HEK293 (cell line): ENCODE results near the gene GRP.
"Not testable (repeated sequence)": the region's sequence is repeated elsewhere in the genome, so short reads cannot be mapped to it uniquely, and the experiment has no call there.

ENCODE experiments used
- CTCF ChIA-PET: fragments of 350-600 bp; formaldehyde crosslinking; extraction: SDS; loops from one replicate; lab custom pipeline; 2021; ENCODE audit warnings: antibody characterized with exemption; lab: Yijun Ruan, JAX
- POLR2A ChIA-PET: fragments of 300-600 bp; formaldehyde crosslinking; extraction: SDS; loops from one replicate; lab custom pipeline; 2020; ENCODE audit warnings: antibody characterized with exemption, inconsistent platforms; lab: Yijun Ruan, JAX
- H3K27ac ChIP-seq: fragments of 200-500 bp; sonication (Bioruptor generic); 2 replicates; pipeline ENCODE4 v1.5.1; 2014; ENCODE audit warnings: low read depth, low read length, control low read depth, inconsistent platforms; ENCODE audit errors: extremely low read depth
- H3K36me3 ChIP-seq, 2 experiments: fragments of 200-500 bp in 1 of 2; sonication (Bioruptor generic) in 1 of 2; 1 replicate in 1 of 2; 2 replicates in 1 of 2; pipeline ENCODE4 v1.5.1; 2014 to 2017; ENCODE audit warnings: inconsistent platforms in 2 of 2, low read length in 2 of 2; ENCODE audit not compliant: control insufficient read depth in 2 of 2, insufficient read depth in 1 of 2
- H3K4me1 ChIP-seq: fragments of 200-500 bp; sonication (Bioruptor generic); 2 replicates; pipeline ENCODE4 v1.5.1; 2014; ENCODE audit warnings: mild to moderate bottlenecking, low read length, inconsistent platforms; ENCODE audit not compliant: control insufficient read depth, insufficient read depth
- H3K4me3 ChIP-seq: 2 replicates; pipeline ENCODE4 v1.5.1; 2011; ENCODE audit warnings: low read depth, mild to moderate bottlenecking, control low read depth, low read length, moderate library complexity
- H3K9me3 ChIP-seq: fragments of 200-500 bp; sonication (Bioruptor generic); 2 replicates; pipeline ENCODE4 v1.5.1; 2014; ENCODE audit warnings: low read depth, low read length, inconsistent platforms; ENCODE audit not compliant: control insufficient read depth, insufficient read depth
- EGR2 ChIP-seq: fragments of 450-650 bp; formaldehyde crosslinking; IDR thresholded peaks from 2 replicates; pipeline ENCODE4 v1.5.1; 2016; ENCODE audit warnings: low read depth, missing biosample characterization, missing genetic modification characterization
- SCRT1 ChIP-seq: fragments of 450-650 bp; formaldehyde crosslinking; IDR thresholded peaks from 2 replicates; pipeline ENCODE4 v1.5.1; 2016; ENCODE audit warnings: missing biosample characterization, missing genetic modification characterization, borderline replicate concordance
- SCRT2 ChIP-seq: fragments of 450-650 bp; formaldehyde crosslinking; IDR thresholded peaks from 2 replicates; pipeline ENCODE4 v1.5.1; 2016; ENCODE audit warnings: missing biosample characterization, missing genetic modification characterization
- SP3 ChIP-seq: fragments of 450-650 bp; formaldehyde crosslinking; IDR thresholded peaks from 2 replicates; pipeline ENCODE4 v1.5.1; 2016; ENCODE audit warnings: missing biosample characterization, missing genetic modification characterization
- ZNF157 ChIP-seq: fragments of 450-650 bp; formaldehyde crosslinking; IDR thresholded peaks from 2 replicates; pipeline ENCODE4 v1.5.1; 2016; ENCODE audit warnings: missing biosample characterization, missing genetic modification characterization
- ZNF16 ChIP-seq: fragments of 450-650 bp; formaldehyde crosslinking; IDR thresholded peaks from 2 replicates; pipeline ENCODE4 v1.5.1; 2016; ENCODE audit warnings: low read depth, missing biosample characterization, missing genetic modification characterization
- ZNF248 ChIP-seq: fragments of 450-650 bp; formaldehyde crosslinking; IDR thresholded peaks from 2 replicates; pipeline ENCODE4 v1.5.1; 2017; ENCODE audit warnings: missing biosample characterization, missing genetic modification characterization
- ZNF280C ChIP-seq: fragments of 450-650 bp; formaldehyde crosslinking; IDR thresholded peaks from 2 replicates; pipeline ENCODE4 v1.5.1; 2016; ENCODE audit warnings: missing biosample characterization, missing genetic modification characterization
- ZNF292 ChIP-seq: fragments of 450-650 bp; formaldehyde crosslinking; IDR thresholded peaks from 2 replicates; pipeline ENCODE4 v1.5.1; 2016; ENCODE audit warnings: low read depth, missing biosample characterization, missing genetic modification characterization, borderline replicate concordance
- ZNF311 ChIP-seq: fragments of 450-650 bp; formaldehyde crosslinking; IDR thresholded peaks from 2 replicates; pipeline ENCODE4 v1.5.1; 2017; ENCODE audit warnings: missing biosample characterization, missing genetic modification characterization, borderline replicate concordance
- ZNF654 ChIP-seq: fragments of 450-650 bp; formaldehyde crosslinking; IDR thresholded peaks from 2 replicates; pipeline ENCODE4 v1.5.1; 2016; ENCODE audit warnings: low read depth, missing biosample characterization, missing genetic modification characterization
- ZSCAN16 ChIP-seq: fragments of 450-650 bp; formaldehyde crosslinking; IDR thresholded peaks from 2 replicates; pipeline ENCODE4 v1.5.1; 2016; ENCODE audit warnings: missing biosample characterization, missing genetic modification characterization
- ZSCAN4 ChIP-seq: fragments of 450-650 bp; formaldehyde crosslinking; IDR thresholded peaks from 2 replicates; pipeline ENCODE4 v1.5.1; 2017; ENCODE audit warnings: missing biosample characterization, missing genetic modification characterization
- TF ChIP-seq, protein P1 (sequence below): fragments of 450-650 bp; formaldehyde crosslinking; IDR thresholded peaks from 2 replicates; pipeline ENCODE4 v1.5.1; 2016; ENCODE audit warnings: missing biosample characterization, missing genetic modification characterization
- TF ChIP-seq, protein P2 (sequence below): fragments of 450-650 bp; formaldehyde crosslinking; IDR thresholded peaks from 2 replicates; pipeline ENCODE4 v1.5.1; 2016; ENCODE audit warnings: missing biosample characterization, missing genetic modification characterization

The GRP gene

GRCh38 chr18:59249199-59249774 is 29.3 kb downstream of the GRP start:
- H3K36me3 ChIP-seq, result no peaks in the 10 kb centered on the region
- no peak overlapping the region for H3K27ac ChIP-seq
- no peak for TF ChIP-seq ZNF248
- no peak for TF ChIP-seq ZSCAN4
- no peak for TF ChIP-seq ZNF292 (tag by site-specific recombination)
- TF ChIP-seq, protein P1, sequence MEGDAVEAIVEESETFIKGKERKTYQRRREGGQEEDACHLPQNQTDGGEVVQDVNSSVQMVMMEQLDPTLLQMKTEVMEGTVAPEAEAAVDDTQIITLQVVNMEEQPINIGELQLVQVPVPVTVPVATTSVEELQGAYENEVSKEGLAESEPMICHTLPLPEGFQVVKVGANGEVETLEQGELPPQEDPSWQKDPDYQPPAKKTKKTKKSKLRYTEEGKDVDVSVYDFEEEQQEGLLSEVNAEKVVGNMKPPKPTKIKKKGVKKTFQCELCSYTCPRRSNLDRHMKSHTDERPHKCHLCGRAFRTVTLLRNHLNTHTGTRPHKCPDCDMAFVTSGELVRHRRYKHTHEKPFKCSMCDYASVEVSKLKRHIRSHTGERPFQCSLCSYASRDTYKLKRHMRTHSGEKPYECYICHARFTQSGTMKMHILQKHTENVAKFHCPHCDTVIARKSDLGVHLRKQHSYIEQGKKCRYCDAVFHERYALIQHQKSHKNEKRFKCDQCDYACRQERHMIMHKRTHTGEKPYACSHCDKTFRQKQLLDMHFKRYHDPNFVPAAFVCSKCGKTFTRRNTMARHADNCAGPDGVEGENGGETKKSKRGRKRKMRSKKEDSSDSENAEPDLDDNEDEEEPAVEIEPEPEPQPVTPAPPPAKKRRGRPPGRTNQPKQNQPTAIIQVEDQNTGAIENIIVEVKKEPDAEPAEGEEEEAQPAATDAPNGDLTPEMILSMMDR, result peak; percentile 48; the same call in 1 of the 2 replicates
- TF ChIP-seq EGR2 (tag by site-specific recombination), result no peak
- TF ChIP-seq ZSCAN16 (tag by site-specific recombination), result no peak
- no peak for TF ChIP-seq ZNF311
- TF ChIP-seq ZNF157 (tag by site-specific recombination), result no peak
- TF ChIP-seq ZNF16 (tag by site-specific recombination), result no peak
- TF ChIP-seq ZNF654, result peak; percentile 81
- TF ChIP-seq, protein P2, sequence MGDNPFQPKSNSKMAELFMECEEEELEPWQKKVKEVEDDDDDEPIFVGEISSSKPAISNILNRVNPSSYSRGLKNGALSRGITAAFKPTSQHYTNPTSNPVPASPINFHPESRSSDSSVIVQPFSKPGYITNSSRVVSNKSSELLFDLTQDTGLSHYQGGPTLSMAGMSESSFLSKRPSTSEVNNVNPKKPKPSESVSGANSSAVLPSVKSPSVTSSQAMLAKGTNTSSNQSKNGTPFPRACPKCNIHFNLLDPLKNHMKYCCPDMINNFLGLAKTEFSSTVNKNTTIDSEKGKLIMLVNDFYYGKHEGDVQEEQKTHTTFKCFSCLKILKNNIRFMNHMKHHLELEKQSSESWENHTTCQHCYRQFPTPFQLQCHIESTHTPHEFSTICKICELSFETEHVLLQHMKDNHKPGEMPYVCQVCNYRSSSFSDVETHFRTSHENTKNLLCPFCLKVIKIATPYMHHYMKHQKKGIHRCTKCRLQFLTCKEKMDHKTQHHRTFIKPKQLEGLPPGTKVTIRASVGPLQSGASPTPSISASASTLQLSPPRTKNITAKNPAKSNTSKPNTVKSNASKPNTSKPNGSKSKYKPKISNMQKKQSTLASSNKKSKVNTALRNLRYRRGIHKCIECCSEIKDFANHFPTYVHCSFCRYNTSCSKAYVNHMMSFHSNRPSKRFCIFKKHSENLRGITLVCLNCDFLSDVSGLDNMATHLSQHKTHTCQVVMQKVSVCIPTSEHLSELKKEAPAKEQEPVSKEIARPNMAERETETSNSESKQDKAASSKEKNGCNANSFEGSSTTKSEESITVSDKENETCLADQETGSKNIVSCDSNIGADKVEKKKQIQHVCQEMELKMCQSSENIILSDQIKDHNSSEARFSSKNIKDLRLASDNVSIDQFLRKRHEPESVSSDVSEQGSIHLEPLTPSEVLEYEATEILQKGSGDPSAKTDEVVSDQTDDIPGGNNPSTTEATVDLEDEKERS, result no peak
- no peak for TF ChIP-seq ZNF280C (tag by site-specific recombination)
- TF ChIP-seq SP3 (tag by site-specific recombination), result no peak
- H3K4me1 ChIP-seq, result no peaks in the 10 kb centered on the region; the same call in 1 of the 2 replicates
- POLR2A ChIA-PET, result interaction anchor here (1.2 kb wide), 1 partner anchor 153 kb away, joined by 7 read pairs; no protein-coding TSS in a partner anchor
- no peaks in the 10 kb centered on the region for H3K9me3 ChIP-seq
- no peak overlapping the region for H3K4me3 ChIP-seq
- CTCF ChIA-PET, result interaction anchor here (0.5 to 5.3 kb wide), 71 partner anchors 9 to 1716 kb away, joined by 3 to 218 read pairs (median 4); partner anchors contain the start of gene RAX

DNA sequence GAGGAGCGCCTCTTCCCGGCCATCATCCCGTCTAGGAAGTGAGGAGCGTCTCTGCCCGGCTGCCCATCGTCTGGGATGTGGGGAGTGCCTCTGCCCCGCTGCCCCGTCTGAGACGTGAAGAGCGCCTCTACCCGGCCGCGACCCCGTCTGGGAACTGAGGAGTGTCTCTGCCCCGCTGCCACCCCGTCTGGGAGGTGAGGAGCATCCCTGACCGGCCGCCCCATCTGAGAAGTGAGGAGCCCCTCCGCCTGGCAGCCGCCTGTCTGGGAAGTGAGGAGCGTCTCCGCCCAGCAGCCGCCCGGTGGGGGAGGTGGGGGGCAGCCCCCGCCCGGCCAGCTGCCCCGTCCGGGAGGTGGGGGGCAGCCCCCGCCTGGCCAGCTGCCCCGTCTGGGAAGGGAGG is 35.5 kb downstream of the GRP start:
- H3K36me3 ChIP-seq, H3K4me3 ChIP-seq, H3K9me3 ChIP-seq, H3K4me1 ChIP-seq, H3K27ac ChIP-seq, POLR2A ChIA-PET, CTCF ChIA-PET: not testable (repeated sequence)

DNA sequence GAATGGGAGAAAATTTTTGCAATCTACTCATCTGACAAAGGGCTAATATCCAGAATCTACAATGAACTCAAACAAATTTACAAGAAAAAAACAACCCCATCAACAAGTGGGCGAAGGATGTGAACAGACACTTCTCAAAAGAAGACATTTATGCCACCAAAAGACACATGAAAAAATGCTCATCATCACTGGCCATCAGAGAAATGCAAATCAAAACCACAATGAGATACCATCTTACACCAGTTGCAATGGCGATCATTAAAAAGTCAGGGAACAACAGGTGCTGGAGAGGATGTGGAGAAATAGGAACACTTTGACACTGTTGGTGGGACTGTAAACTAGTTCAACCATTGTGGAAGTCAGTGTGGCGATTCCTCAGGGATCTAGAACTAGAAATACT is 41.9 kb downstream of the GRP start:
- TF ChIP-seq SCRT2 (tag by site-specific recombination) (peak; percentile 88), SCRT1 (tag by site-specific recombination) (peak; percentile 82)
- H3K27ac ChIP-seq, H3K9me3 ChIP-seq, POLR2A ChIA-PET, H3K36me3 ChIP-seq, H3K4me3 ChIP-seq, H3K4me1 ChIP-seq: not testable (repeated sequence)
- CTCF ChIA-PET, result interaction anchor here (0.7 kb wide), 1 partner anchor 141 kb away, joined by 3 read pairs; no protein-coding TSS in a partner anchor
